Thymus (tissue), 11 donors: ENCODE results near the gene HS2ST1. TPM values are rescaled to one million over a fixed set of nuclear protein-coding genes. Genes with fewer than 3 reads are reported as not detected.

Source experiments
- DNase-seq, 9 donors: peaks; one replicate each; pipeline ENCODE4 v3.0.0-alpha.2; 2013; ENCODE audit warnings: low spot score in 9 of 9, low read depth in 6 of 9, missing footprints in 1 of 9
- H3K27ac ChIP-seq, 2 donors: one replicate each; pipeline ENCODE4 v1.5.1; 2013; ENCODE audit warnings: control low read depth in 1 of 2, low read depth in 1 of 2, low read length in 1 of 2, mild to moderate bottlenecking in 1 of 2, moderate library complexity in 1 of 2
- H3K27me3 ChIP-seq, 2 donors: one replicate each; pipeline ENCODE4 v1.5.1; 2013; ENCODE audit warnings: low read length in 1 of 2; ENCODE audit not compliant: control insufficient read depth in 2 of 2, insufficient read depth in 1 of 2
- H3K36me3 ChIP-seq, 2 donors: one replicate each; pipeline ENCODE4 v1.5.1; 2013; ENCODE audit warnings: low read length in 1 of 2, mild to moderate bottlenecking in 1 of 2, moderate library complexity in 1 of 2; ENCODE audit not compliant: control insufficient read depth in 2 of 2, insufficient read depth in 2 of 2
- H3K4me1 ChIP-seq, 2 donors: one replicate each; pipeline ENCODE4 v1.5.1; 2013; ENCODE audit warnings: low read length in 2 of 2; ENCODE audit not compliant: control insufficient read depth in 2 of 2, insufficient read depth in 2 of 2
- H3K4me3 ChIP-seq, 2 donors: one replicate each; pipeline ENCODE4 v1.5.1; 2013; ENCODE audit warnings: low read length in 2 of 2, control low read depth in 1 of 2, mild to moderate bottlenecking in 1 of 2
- H3K9me3 ChIP-seq, 2 donors: one replicate each; pipeline ENCODE4 v1.5.1; 2013; ENCODE audit warnings: low read length in 1 of 2, mild to moderate bottlenecking in 1 of 2; ENCODE audit not compliant: control insufficient read depth in 2 of 2, insufficient read depth in 1 of 2
- WGBS: extraction: QIAGEN DNeasy Blood & Tissue Kit; methylation state at CpG from one replicate; pipeline ENCODE4 v1.1.7; 2013; 5-methylcytosine and 5-hydroxymethylcytosine counted together
- polyA plus RNA-seq: library from polyadenylated mRNA; stranded (reverse); fragments of 200-250 nt; gene quantifications from one replicate; pipeline ENCODE4 v1.2.3, GENCODE V29; 2013
- total RNA-seq: library from RNA; stranded (reverse); fragments of 120-200 nt; gene quantifications from one replicate; pipeline ENCODE4 v1.2.4, GENCODE V29; 2013
- donor health status: healthy.

HS2ST1 gene
- total and polyA plus RNA-seq, 2 donors: 9.7 to 11.5 TPM

GRCh38 chr1:86933562-86934377 is 19.3 kb downstream of the HS2ST1 start:
- Histone ChIP-seq H3K27ac (no peak overlapping the region), H3K36me3 (no peaks in the 10 kb centered on the region), H3K4me1 (peaks cover 0 to 5% of the 10 kb centered on the region in 2 donors), H3K9me3 (no peaks in the 10 kb centered on the region), H3K27me3 (no peaks in the 10 kb centered on the region), H3K4me3 (no peak overlapping the region)
- 77% methylated on average over 7 of the region's 7 CpGs for WGBS
- DNase-seq: peak in 3 of 9 donors; percentile 9 to 31 (median 12)

- H3K27me3 ChIP-seq: no peaks in the 10 kb centered on the region
- DNase-seq: no peak
- WGBS: 94% methylated on average over 1 of the region's 1 CpG
- H3K4me1 ChIP-seq: peaks cover 0 to 5% of the 10 kb centered on the region in 2 donors
- H3K27ac ChIP-seq: no peak overlapping the region
- H3K36me3 ChIP-seq: no peaks in the 10 kb centered on the region
- H3K9me3 ChIP-seq: no peaks in the 10 kb centered on the region
- H3K4me3 ChIP-seq: no peak overlapping the region
These were observed 24.0 kb downstream of the HS2ST1 start for GRCh38 chr1:86938450-86938849.

GRCh38 chr1:86938855-86939254 is 24.4 kb downstream of the HS2ST1 start:
- H3K36me3 ChIP-seq: no peaks in the 10 kb centered on the region
- no peak for DNase-seq
- no peaks in the 10 kb centered on the region for H3K9me3 ChIP-seq
- H3K4me1 ChIP-seq: peaks cover 0 to 5% of the 10 kb centered on the region in 2 donors
- H3K27me3 ChIP-seq: no peaks in the 10 kb centered on the region
- 96% methylated on average over 2 of the region's 2 CpGs for WGBS
- H3K27ac ChIP-seq: no peak overlapping the region
- no peak overlapping the region for H3K4me3 ChIP-seq

- Histone ChIP-seq H3K27me3 (no peaks in the 10 kb centered on the region), H3K4me1 (no peaks in the 10 kb centered on the region), H3K36me3 (no peaks in the 10 kb centered on the region), H3K9me3 (no peaks in the 10 kb centered on the region), H3K4me3 (no peak overlapping the region), H3K27ac (no peak overlapping the region)
- DNase-seq: no peak
- 98% methylated on average over 3 of the region's 3 CpGs for WGBS
These were observed 25.0 kb downstream of the HS2ST1 start for GRCh38 chr1:86939406-86939805.

- Histone ChIP-seq H3K4me1 (no peaks in the 10 kb centered on the region), H3K27me3 (no peaks in the 10 kb centered on the region), H3K4me3 (no peak overlapping the region), H3K9me3 (no peaks in the 10 kb centered on the region), H3K36me3 (no peaks in the 10 kb centered on the region), H3K27ac (no peak overlapping the region)
- WGBS: over 99% methylated on average over 2 of the region's 2 CpGs
- no peak for DNase-seq
These were observed 26.2 kb downstream of the HS2ST1 start for GRCh38 chr1:86940599-86940998.

- DNase-seq: no peak
- Histone ChIP-seq H3K4me1 (no peaks in the 10 kb centered on the region), H3K36me3 (no peaks in the 10 kb centered on the region), H3K9me3 (no peaks in the 10 kb centered on the region), H3K27ac (no peak overlapping the region), H3K27me3 (no peaks in the 10 kb centered on the region), H3K4me3 (no peak overlapping the region)
- WGBS: 94% methylated on average over 1 of the region's 1 CpG
These were observed 27.6 kb downstream of the HS2ST1 start for GRCh38 chr1:86942042-86942441.

GRCh38 chr1:86942743-86943142 is 28.3 kb downstream of the HS2ST1 start:
- H3K4me1 ChIP-seq: no peaks in the 10 kb centered on the region
- DNase-seq: no peak
- H3K4me3 ChIP-seq: no peak overlapping the region
- H3K9me3 ChIP-seq: no peaks in the 10 kb centered on the region
- no peak overlapping the region for H3K27ac ChIP-seq
- H3K36me3 ChIP-seq: no peaks in the 10 kb centered on the region
- no peaks in the 10 kb centered on the region for H3K27me3 ChIP-seq

GRCh38 chr1:86948212-86948611 is 33.8 kb downstream of the HS2ST1 start:
- no peaks in the 10 kb centered on the region for H3K4me1 ChIP-seq
- H3K27me3 ChIP-seq: no peaks in the 10 kb centered on the region
- H3K36me3 ChIP-seq: no peaks in the 10 kb centered on the region
- H3K4me3 ChIP-seq: no peak overlapping the region
- no peak overlapping the region for H3K27ac ChIP-seq
- no peaks in the 10 kb centered on the region for H3K9me3 ChIP-seq
- 98% methylated on average over 5 of the region's 5 CpGs for WGBS
- no peak for DNase-seq

GRCh38 chr1:86950712-86951419 is 36.4 kb downstream of the HS2ST1 start:
- no peaks in the 10 kb centered on the region for H3K9me3 ChIP-seq
- no peak for DNase-seq
- H3K4me3 ChIP-seq: no peak overlapping the region
- no peaks in the 10 kb centered on the region for H3K27me3 ChIP-seq
- WGBS: 96% methylated on average over 5 of the region's 5 CpGs
- no peaks in the 10 kb centered on the region for H3K36me3 ChIP-seq
- no peak overlapping the region for H3K27ac ChIP-seq
- H3K4me1 ChIP-seq: no peaks in the 10 kb centered on the region
